PC-9 (cell line): ENCODE results near the gene PRMT1.

Experiments
- CTCF ChIP-seq: fragments of 200-600 bp; sonication (generic); conservative IDR thresholded peaks from 2 replicates; pipeline ENCODE4 v1.6.1; 2017; ENCODE audit warnings: mixed run types, antibody characterized with exemption, mild to moderate bottlenecking, moderate library complexity
- EZH2 ChIP-seq: fragments of 200-600 bp; sonication (generic); IDR thresholded peaks from 2 replicates; pipeline ENCODE4 v1.8.0; 2017; ENCODE audit warnings: antibody characterized with exemption, low read depth

- TF ChIP-seq CTCF (no peak), EZH2 (no peak)
These were observed 47.4 kb upstream of the PRMT1 start for GRCh38 chr19:49629659-49630058.
